Measurements from ENCODE around the gene GABBR2.

Gene GABBR2

GRCh38 chr9:98370300-98370975 lies 338.3 kb downstream of the GABBR2 start:
- DNase-seq (ENCODE audit: low spot score) = no peak

- no peak for DNase-seq (ENCODE audit: low spot score)
Measured at GRCh38 chr9:98369896-98370295, 338.8 kb downstream of the GABBR2 start.

GRCh38 chr9:98369471-98369870 lies 339.3 kb downstream of the GABBR2 start:
- no peak for DNase-seq (ENCODE audit: low spot score)

GRCh38 chr9:98369066-98369425 lies 339.7 kb downstream of the GABBR2 start:
- no peak for DNase-seq (ENCODE audit: low spot score)

- no peak for DNase-seq (ENCODE audit: low spot score)
Measured at GRCh38 chr9:98368366-98369065, 340.2 kb downstream of the GABBR2 start.

GRCh38 chr9:98367923-98368322 lies 340.8 kb downstream of the GABBR2 start:
- no peak for DNase-seq (ENCODE audit: low spot score)

- DNase-seq (ENCODE audit: low spot score) = no peak
Measured at GRCh38 chr9:98367371-98367900, 341.3 kb downstream of the GABBR2 start.

GRCh38 chr9:98365781-98366180 lies 343.0 kb downstream of the GABBR2 start:
- no peak for DNase-seq (ENCODE audit: low spot score)

GRCh38 chr9:98365227-98365669 lies 343.5 kb downstream of the GABBR2 start:
- no peak for DNase-seq (ENCODE audit: low spot score)

GRCh38 chr9:98364086-98364485 lies 344.6 kb downstream of the GABBR2 start:
- no peak for DNase-seq (ENCODE audit: low spot score)

GRCh38 chr9:98363644-98364043 lies 345.1 kb downstream of the GABBR2 start:
- no peak for DNase-seq (ENCODE audit: low spot score)

GRCh38 chr9:98362624-98363252 lies 346.0 kb downstream of the GABBR2 start:
- no peak for DNase-seq (ENCODE audit: low spot score)

GRCh38 chr9:98361645-98362044 lies 347.1 kb downstream of the GABBR2 start:
- DNase-seq (ENCODE audit: low spot score) = no peak

- no peak for DNase-seq (ENCODE audit: low spot score)
Measured at GRCh38 chr9:98360176-98360708, 348.5 kb downstream of the GABBR2 start.

- DNase-seq (ENCODE audit: low spot score) = no peak
Measured at GRCh38 chr9:98359569-98359968, 349.2 kb downstream of the GABBR2 start.

- no peak for DNase-seq (ENCODE audit: low spot score)
Measured at GRCh38 chr9:98357921-98358535, 350.7 kb downstream of the GABBR2 start.

GRCh38 chr9:98356953-98357690 lies 351.6 kb downstream of the GABBR2 start:
- DNase-seq (ENCODE audit: low spot score) = no peak

GRCh38 chr9:98356326-98356725 lies 352.4 kb downstream of the GABBR2 start:
- DNase-seq (ENCODE audit: low spot score) = no peak

- no peak for DNase-seq (ENCODE audit: low spot score)
Measured at GRCh38 chr9:98351370-98351769, 357.4 kb downstream of the GABBR2 start.

- no peak for DNase-seq (ENCODE audit: low spot score)
Measured at GRCh38 chr9:98347642-98348041, 361.1 kb downstream of the GABBR2 start.

- DNase-seq (ENCODE audit: low spot score) = no peak
Measured at GRCh38 chr9:98345011-98345410, 363.7 kb downstream of the GABBR2 start.

GRCh38 chr9:98344581-98344980 lies 364.2 kb downstream of the GABBR2 start:
- no peak for DNase-seq (ENCODE audit: low spot score)

Data from left forelimb (tissue), 1 donor.